Esophagus mucosa (tissue), 1 donor: ENCODE results near the gene TSPAN32. TPM values are rescaled to one million over a fixed set of nuclear protein-coding genes. Genes with fewer than 3 reads are reported as not detected.
"Not testable (repeated sequence)": the region's sequence is repeated elsewhere in the genome, so short reads cannot be mapped to it uniquely, and the experiment has no call there.

Experiments
- ATAC-seq: fragments of 200-7000 bp; cut with Tn5 transposase; one replicate; pipeline ENCODE4 v1.9.1; 2020
- total RNA-seq: library from RNA; stranded (reverse); gene quantifications from one replicate; pipeline ENCODE4 v1.2.4, GENCODE V29; 2023
- donor health status: DM: yes; HTN: yes; CAD: no.

Gene TSPAN32
- total RNA-seq, 1 donor from 2014 or later = not detected

- ATAC-seq = no peak
Observed at GRCh38 chr11:2267306-2267850, 34.4 kb upstream of the TSPAN32 start.

GRCh38 chr11:2267851-2268728 is 33.7 kb upstream of the TSPAN32 start:
- no peak for ATAC-seq

GRCh38 chr11:2268729-2269600 is 32.8 kb upstream of the TSPAN32 start:
- peak; percentile 52 for ATAC-seq

GRCh38 chr11:2269601-2270321 is 32.1 kb upstream of the TSPAN32 start:
- peak; percentile 71 for ATAC-seq

- peak; percentile 5 for ATAC-seq
Observed at GRCh38 chr11:2270322-2271076, 31.3 kb upstream of the TSPAN32 start, which contains the start of gene ASCL2. Gene ASCL2, minus strand, starts transcription at chr11:2270588. Its CDS starts 256 bp downstream, at chr11:2270332.

GRCh38 chr11:2271077-2271326 is 30.8 kb upstream of the TSPAN32 start:
- peak; percentile 55 for ATAC-seq

- no peak for ATAC-seq
Observed at GRCh38 chr11:2271327-2272227, 30.2 kb upstream of the TSPAN32 start.

GRCh38 chr11:2272228-2272945 is 29.4 kb upstream of the TSPAN32 start:
- ATAC-seq = no peak

- no peak for ATAC-seq
Observed at GRCh38 chr11:2272946-2273280, 28.9 kb upstream of the TSPAN32 start.

GRCh38 chr11:2273311-2273710 is 28.5 kb upstream of the TSPAN32 start:
- no peak for ATAC-seq

GRCh38 chr11:2273771-2274170 is 28.0 kb upstream of the TSPAN32 start:
- ATAC-seq = no peak

GRCh38 chr11:2275334-2276279 is 26.2 kb upstream of the TSPAN32 start:
- no peak for ATAC-seq

- ATAC-seq = no peak
Observed at GRCh38 chr11:2276280-2277007, 25.4 kb upstream of the TSPAN32 start.

GRCh38 chr11:2277008-2277346 is 24.8 kb upstream of the TSPAN32 start:
- ATAC-seq = no peak

GRCh38 chr11:2277933-2278523 is 23.8 kb upstream of the TSPAN32 start:
- no peak for ATAC-seq

- ATAC-seq = no peak
Observed at GRCh38 chr11:2280208-2280607, 21.6 kb upstream of the TSPAN32 start.

GRCh38 chr11:2286350-2286749 is 15.5 kb upstream of the TSPAN32 start:
- not testable (repeated sequence) for ATAC-seq

- ATAC-seq = no peak
Observed at GRCh38 chr11:2287091-2287490, 14.7 kb upstream of the TSPAN32 start.
